HepG2 (cell line): ENCODE data around the gene KLHL28. TPM values are rescaled to one million over a fixed set of nuclear protein-coding genes. Genes with fewer than 3 reads are reported as not detected.

Experiments used
- CENPT ChIP-seq: sonication (generic); formaldehyde crosslinking; IDR thresholded peaks from 2 replicates; pipeline ENCODE4 v1.8.0; 2022; ENCODE audit warnings: low read depth, mild to moderate bottlenecking, moderate library complexity, missing genetic modification reagents
- HOXA3 ChIP-seq: sonication (generic); formaldehyde crosslinking; IDR thresholded peaks from 2 replicates; pipeline ENCODE4 v1.5.0; 2020; ENCODE audit warnings: missing genetic modification reagents
- KLF9 ChIP-seq: IDR thresholded peaks from 2 replicates; pipeline ENCODE4 v1.6.1; 2016; ENCODE audit warnings: low read depth
- KMT2B ChIP-seq: IDR thresholded peaks from 2 replicates; pipeline ENCODE4 v1.6.1; 2016; ENCODE audit warnings: missing genetic modification reagents, missing compliant biosample characterization
- NFIC ChIP-seq: IDR thresholded peaks from 2 replicates; pipeline ENCODE4 v1.6.1; 2012; ENCODE audit warnings: mild to moderate bottlenecking, low read length, inconsistent platforms
- NR2F1 ChIP-seq, 2 experiments: fragments of 450-650 bp in 1 of 2; formaldehyde crosslinking in 1 of 2; IDR thresholded peaks; 2 replicates each; pipeline versions ENCODE4 v1.5.0 to v1.6.1; 2016 to 2020; ENCODE audit warnings: mild to moderate bottlenecking in 1 of 2, missing compliant biosample characterization in 1 of 2, missing genetic modification reagents in 1 of 2, moderate library complexity in 1 of 2
- NR2F6 ChIP-seq, 2 experiments: IDR thresholded peaks; 2 replicates each; pipeline ENCODE4 v1.6.1; 2016; ENCODE audit warnings: antibody characterized with exemption in 1 of 2, mild to moderate bottlenecking in 1 of 2
- POLR2G ChIP-seq: fragments of 200-400 bp; formaldehyde crosslinking; IDR thresholded peaks from 2 replicates; pipeline ENCODE4 v1.6.1; 2018; ENCODE audit warnings: mild to moderate bottlenecking, low read depth, low read length, moderate library complexity
- RFX3 ChIP-seq: IDR thresholded peaks from 2 replicates; pipeline ENCODE4 v1.6.1; 2016; ENCODE audit warnings: missing biosample characterization, missing genetic modification reagents
- SETDB1 ChIP-seq: sonication (generic); formaldehyde crosslinking; IDR thresholded peaks from 2 replicates; pipeline ENCODE4 v1.5.1; 2020; ENCODE audit warnings: missing genetic modification reagents, mild to moderate bottlenecking, borderline replicate concordance
- TBL1XR1 ChIP-seq: fragments of 150-350 bp; IDR thresholded peaks from 2 replicates; pipeline ENCODE4 v1.6.1; 2014; ENCODE audit warnings: borderline replicate concordance, low read length; ENCODE audit not compliant: partially characterized antibody
- ZFY ChIP-seq: sonication (generic); formaldehyde crosslinking; IDR thresholded peaks from 2 replicates; pipeline ENCODE4 v1.4.0; 2020; ENCODE audit warnings: missing genetic modification reagents
- ZNF235 ChIP-seq: sonication (generic); formaldehyde crosslinking; IDR thresholded peaks from 2 replicates; pipeline ENCODE4 v1.8.1; 2023; ENCODE audit warnings: mild to moderate bottlenecking, missing genetic modification reagents, borderline replicate concordance
- ZNF33A ChIP-seq: sonication (generic); formaldehyde crosslinking; IDR thresholded peaks from 2 replicates; pipeline ENCODE4 v1.5.1; 2020; ENCODE audit warnings: missing genetic modification reagents, mild to moderate bottlenecking, moderate library complexity, borderline replicate concordance
- ZNF354B ChIP-seq: sonication (generic); formaldehyde crosslinking; IDR thresholded peaks from 2 replicates; pipeline ENCODE4 v1.8.0; 2022; ENCODE audit warnings: mild to moderate bottlenecking, missing genetic modification reagents
- ZNF724P ChIP-seq: sonication (generic); formaldehyde crosslinking; IDR thresholded peaks from 2 replicates; pipeline ENCODE4 v1.8.0; 2022; ENCODE audit warnings: missing genetic modification reagents, borderline replicate concordance
- ZNF883 ChIP-seq: sonication (generic); formaldehyde crosslinking; IDR thresholded peaks from 2 replicates; pipeline ENCODE4 v1.5.1; 2020; ENCODE audit warnings: mild to moderate bottlenecking, missing genetic modification reagents; ENCODE audit errors: not compliant biosample characterization
- polyA plus RNA-seq, 8 experiments: library from polyadenylated mRNA; depleted of rRNA in 3 of 8; stranded (reverse) in 7 of 8; unstranded in 1 of 8; fragments of >200 nt; fragmentation: Illumina TruSeq in 4 of 8; extraction: Trizol in 4 of 8; gene quantifications; 2 replicates each; pipeline versions ENCODE4 v1.2.1 to v1.2.3, GENCODE V29; 2011 to 2016; ENCODE audit warnings: low read depth in 4 of 8, missing spikeins in 1 of 8, mixed read lengths in 1 of 8; ENCODE audit not compliant: insufficient read depth in 1 of 8
- total RNA-seq, 5 experiments: library from RNA; depleted of rRNA; stranded (reverse); fragments of >200 nt; fragmentation: Illumina TruSeq; extraction: Trizol; gene quantifications; 2 replicates each; pipeline ENCODE4 v1.2.3, GENCODE V29; 2016; ENCODE audit warnings: low read depth in 1 of 5
- TF ChIP-seq, protein P1 (sequence below): sonication (generic); formaldehyde crosslinking; IDR thresholded peaks from 2 replicates; pipeline ENCODE4 v1.4.0; 2020; ENCODE audit warnings: missing genetic modification reagents
- TF ChIP-seq, protein P2 (sequence below): sonication (generic); formaldehyde crosslinking; IDR thresholded peaks from 2 replicates; pipeline ENCODE4 v1.5.0; 2020; ENCODE audit warnings: missing genetic modification reagents, mild to moderate bottlenecking, borderline replicate concordance
- TF ChIP-seq, protein P3 (sequence below): sonication (generic); formaldehyde crosslinking; IDR thresholded peaks from 2 replicates; pipeline ENCODE4 v1.8.1; 2023; ENCODE audit warnings: missing genetic modification reagents, mild to moderate bottlenecking, borderline replicate concordance
- TF ChIP-seq, protein P4 (sequence below): sonication (generic); formaldehyde crosslinking; conservative IDR thresholded peaks from 2 replicates; pipeline ENCODE4 v1.4.0; 2020; ENCODE audit warnings: missing genetic modification reagents
- TF ChIP-seq, protein P5 (sequence below): sonication (generic); formaldehyde crosslinking; IDR thresholded peaks from 2 replicates; pipeline ENCODE4 v1.8.0; 2022; ENCODE audit warnings: low read depth, missing genetic modification reagents

KLHL28 gene
- total and polyA plus RNA-seq, 2 of the 13 experiments (the other 11 are each of a cell fraction or from before 2014, with no cell fraction given) = 3.4 to 6.6 TPM

DNA sequence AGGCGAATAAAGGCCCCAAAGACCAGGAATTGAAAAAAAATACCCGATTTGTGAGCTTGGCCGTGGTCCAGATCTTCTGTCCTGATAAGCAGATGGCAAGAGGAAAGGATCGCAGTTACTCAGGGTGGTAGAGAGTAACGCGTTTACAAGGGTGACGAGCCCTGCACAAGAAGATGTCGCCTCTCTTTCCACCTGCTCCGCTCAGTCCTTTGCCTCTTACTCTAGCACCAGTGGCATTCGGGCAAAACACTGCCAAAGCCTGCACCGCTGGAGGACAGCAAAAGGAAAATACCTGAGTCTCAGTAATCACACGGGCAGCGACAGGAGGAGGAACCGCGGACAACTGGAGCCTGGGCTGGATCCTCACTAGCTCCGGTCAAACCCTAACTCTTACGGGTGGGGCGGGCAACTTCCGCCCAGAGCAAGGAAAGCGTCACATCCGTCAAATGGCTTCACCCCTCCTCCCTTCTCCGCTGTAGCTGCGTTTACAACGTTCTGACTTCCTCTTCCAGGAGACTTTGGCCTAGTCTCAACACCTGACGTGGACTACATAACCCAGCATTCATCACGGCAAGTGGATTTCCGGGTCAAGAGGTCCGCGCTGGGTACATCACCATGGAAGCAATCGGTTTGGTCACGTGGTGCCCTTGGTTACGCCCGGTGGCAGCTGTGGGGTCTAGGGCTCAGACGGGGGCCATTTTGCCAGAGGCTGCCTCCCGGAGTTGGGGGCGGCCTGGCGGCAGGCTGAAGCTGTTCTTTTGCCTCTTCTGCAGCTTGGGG lies at the start of gene KLHL28, which contains the start of gene TOGARAM1 (continued):
- peak; percentile 88 for TF ChIP-seq RFX3 (CRISPR knock-in tag)
- TF ChIP-seq NR2F6 (IDR thresholded peaks at IDR 0.05) = peak; percentile 85
- TF ChIP-seq NR2F6 (CRISPR knock-in tag; IDR thresholded peaks at IDR 0.05) = peak; percentile 85
- 0 out of 2 replicates have a peak, but pooled peaks have one; percentile 73 for TF ChIP-seq ZNF235
- peak; percentile 64 for TF ChIP-seq TBL1XR1
- TF ChIP-seq, protein P1, sequence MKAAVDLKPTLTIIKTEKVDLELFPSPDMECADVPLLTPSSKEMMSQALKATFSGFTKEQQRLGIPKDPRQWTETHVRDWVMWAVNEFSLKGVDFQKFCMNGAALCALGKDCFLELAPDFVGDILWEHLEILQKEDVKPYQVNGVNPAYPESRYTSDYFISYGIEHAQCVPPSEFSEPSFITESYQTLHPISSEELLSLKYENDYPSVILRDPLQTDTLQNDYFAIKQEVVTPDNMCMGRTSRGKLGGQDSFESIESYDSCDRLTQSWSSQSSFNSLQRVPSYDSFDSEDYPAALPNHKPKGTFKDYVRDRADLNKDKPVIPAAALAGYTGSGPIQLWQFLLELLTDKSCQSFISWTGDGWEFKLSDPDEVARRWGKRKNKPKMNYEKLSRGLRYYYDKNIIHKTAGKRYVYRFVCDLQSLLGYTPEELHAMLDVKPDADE (CRISPR knock-in tag) = no peak
- TF ChIP-seq, protein P2, sequence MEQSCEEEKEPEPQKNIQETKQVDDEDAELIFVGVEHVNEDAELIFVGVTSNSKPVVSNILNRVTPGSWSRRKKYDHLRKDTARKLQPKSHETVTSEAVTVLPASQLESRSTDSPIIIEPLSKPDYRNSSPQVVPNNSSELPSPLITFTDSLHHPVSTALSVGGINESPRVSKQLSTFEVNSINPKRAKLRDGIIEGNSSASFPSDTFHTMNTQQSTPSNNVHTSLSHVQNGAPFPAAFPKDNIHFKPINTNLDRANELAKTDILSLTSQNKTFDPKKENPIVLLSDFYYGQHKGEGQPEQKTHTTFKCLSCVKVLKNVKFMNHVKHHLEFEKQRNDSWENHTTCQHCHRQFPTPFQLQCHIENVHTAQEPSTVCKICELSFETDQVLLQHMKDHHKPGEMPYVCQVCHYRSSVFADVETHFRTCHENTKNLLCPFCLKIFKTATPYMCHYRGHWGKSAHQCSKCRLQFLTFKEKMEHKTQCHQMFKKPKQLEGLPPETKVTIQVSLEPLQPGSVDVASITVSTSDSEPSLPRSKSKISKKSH (CRISPR knock-in tag) = peak; percentile 66; the same call in 1 of the 2 replicates
- TF ChIP-seq ZNF883 (CRISPR knock-in tag) = peak; percentile 28
- TF ChIP-seq KLF9 (CRISPR knock-in tag) = no peak
- TF ChIP-seq ZNF33A (CRISPR knock-in tag) = no peak
- no peak for TF ChIP-seq ZNF724P (CRISPR knock-in tag)
- peak; percentile 84 for TF ChIP-seq HOXA3 (CRISPR knock-in tag)
- TF ChIP-seq ZNF354B = 0 out of 2 replicates have a peak, but pooled peaks have one; percentile 30
- peak; percentile 94 for TF ChIP-seq ZFY (CRISPR knock-in tag)
- no peak for TF ChIP-seq NFIC
- no peak for TF ChIP-seq SETDB1 (CRISPR knock-in tag)
- TF ChIP-seq CENPT = no peak
- TF ChIP-seq, protein P3, sequence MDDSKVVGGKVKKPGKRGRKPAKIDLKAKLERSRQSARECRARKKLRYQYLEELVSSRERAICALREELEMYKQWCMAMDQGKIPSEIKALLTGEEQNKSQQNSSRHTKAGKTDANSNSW = no peak
- TF ChIP-seq, protein P4, sequence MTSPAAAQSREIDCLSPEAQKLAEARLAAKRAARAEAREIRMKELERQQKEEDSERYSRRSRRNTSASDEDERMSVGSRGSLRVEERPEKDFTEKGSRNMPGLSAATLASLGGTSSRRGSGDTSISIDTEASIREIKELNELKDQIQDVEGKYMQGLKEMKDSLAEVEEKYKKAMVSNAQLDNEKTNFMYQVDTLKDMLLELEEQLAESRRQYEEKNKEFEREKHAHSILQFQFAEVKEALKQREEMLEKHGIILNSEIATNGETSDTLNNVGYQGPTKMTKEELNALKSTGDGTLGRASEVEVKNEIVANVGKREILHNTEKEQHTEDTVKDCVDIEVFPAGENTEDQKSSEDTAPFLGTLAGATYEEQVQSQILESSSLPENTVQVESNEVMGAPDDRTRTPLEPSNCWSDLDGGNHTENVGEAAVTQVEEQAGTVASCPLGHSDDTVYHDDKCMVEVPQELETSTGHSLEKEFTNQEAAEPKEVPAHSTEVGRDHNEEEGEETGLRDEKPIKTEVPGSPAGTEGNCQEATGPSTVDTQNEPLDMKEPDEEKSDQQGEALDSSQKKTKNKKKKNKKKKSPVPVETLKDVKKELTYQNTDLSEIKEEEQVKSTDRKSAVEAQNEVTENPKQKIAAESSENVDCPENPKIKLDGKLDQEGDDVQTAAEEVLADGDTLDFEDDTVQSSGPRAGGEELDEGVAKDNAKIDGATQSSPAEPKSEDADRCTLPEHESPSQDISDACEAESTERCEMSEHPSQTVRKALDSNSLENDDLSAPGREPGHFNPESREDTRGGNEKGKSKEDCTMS = no peak
- peak; percentile 93 for TF ChIP-seq KMT2B (CRISPR knock-in tag)
- peak; percentile 63 to 82 for TF ChIP-seq NR2F1 (CRISPR knock-in tag; IDR thresholded peaks at IDR 0.05)
- TF ChIP-seq, protein P5, sequence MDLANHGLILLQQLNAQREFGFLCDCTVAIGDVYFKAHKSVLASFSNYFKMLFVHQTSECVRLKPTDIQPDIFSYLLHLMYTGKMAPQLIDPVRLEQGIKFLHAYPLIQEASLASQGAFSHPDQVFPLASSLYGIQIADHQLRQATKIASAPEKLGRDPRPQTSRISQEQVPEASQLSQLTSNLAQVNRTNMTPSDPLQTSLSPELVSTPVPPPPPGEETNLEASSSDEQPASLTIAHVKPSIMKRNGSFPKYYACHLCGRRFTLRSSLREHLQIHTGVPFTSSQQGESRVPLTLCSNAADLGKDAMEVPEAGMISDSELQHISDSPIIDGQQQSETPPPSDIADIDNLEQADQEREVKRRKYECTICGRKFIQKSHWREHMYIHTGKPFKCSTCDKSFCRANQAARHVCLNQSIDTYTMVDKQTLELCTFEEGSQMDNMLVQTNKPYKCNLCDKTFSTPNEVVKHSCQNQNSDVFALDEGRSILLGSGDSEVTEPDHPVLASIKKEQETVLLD (CRISPR knock-in tag) = peak; percentile 48; the same call in 1 of the 2 replicates
- TF ChIP-seq POLR2G = peak; percentile 92
